Endodermal cell (in vitro differentiated cells): Measurements from ENCODE around the gene AP1AR. TPM values are rescaled to one million over a fixed set of nuclear protein-coding genes. Genes with fewer than 3 reads are reported as not detected.

Experiments used
- DNase-seq: peaks from one replicate; pipeline ENCODE4 v3.0.0-alpha.2; 2017
- H3K27ac ChIP-seq: 2 replicates; pipeline ENCODE4 v1.5.1; 2013; ENCODE audit warnings: mild to moderate bottlenecking, low read depth, low read length, moderate library complexity
- H3K27me3 ChIP-seq: 2 replicates; pipeline ENCODE4 v1.6.1; 2013; ENCODE audit warnings: mild to moderate bottlenecking, low read length, moderate library complexity; ENCODE audit not compliant: insufficient read depth, control insufficient read depth, poor library complexity, severe bottlenecking
- H3K36me3 ChIP-seq: 2 replicates; pipeline ENCODE4 v1.7.0; 2013; ENCODE audit warnings: mild to moderate bottlenecking, low read length, moderate library complexity; ENCODE audit not compliant: control insufficient read depth, insufficient read depth
- H3K4me1 ChIP-seq: one replicate; pipeline ENCODE4 v1.7.0; 2013; ENCODE audit warnings: low read length; ENCODE audit not compliant: control insufficient read depth, insufficient read depth
- H3K4me3 ChIP-seq: 2 replicates; pipeline ENCODE4 v1.5.1; 2013; ENCODE audit warnings: mild to moderate bottlenecking, low read length, moderate library complexity
- H3K9ac ChIP-seq: 2 replicates; pipeline ENCODE4 v1.6.1; 2013; ENCODE audit warnings: mild to moderate bottlenecking, low read length, moderate library complexity; ENCODE audit not compliant: poor library complexity, severe bottlenecking; ENCODE audit errors: extremely low read depth
- H3K9me3 ChIP-seq: 2 replicates; pipeline ENCODE4 v1.6.1; 2013; ENCODE audit warnings: mild to moderate bottlenecking, low read length, moderate library complexity; ENCODE audit not compliant: control insufficient read depth
- H3K27ac Mint-ChIP-seq: 2 replicates; pipeline ENCODE4 v1.8.0; 2020; ENCODE audit warnings: mixed read lengths
- H3K27me3 Mint-ChIP-seq: 2 replicates; pipeline ENCODE4 v1.8.0; 2021; ENCODE audit warnings: mild to moderate bottlenecking, mixed read lengths; ENCODE audit not compliant: insufficient read depth
- H3K36me3 Mint-ChIP-seq: 2 replicates; pipeline ENCODE4 v1.8.0; 2020; ENCODE audit warnings: low read depth, mixed read lengths
- H3K4me1 Mint-ChIP-seq: 2 replicates; pipeline ENCODE4 v1.8.0; 2020; ENCODE audit warnings: mixed read lengths
- H3K4me3 Mint-ChIP-seq: 2 replicates; pipeline ENCODE4 v1.8.0; 2020; ENCODE audit warnings: mild to moderate bottlenecking, moderate library complexity, mixed read lengths
- H3K9me3 Mint-ChIP-seq: 2 replicates; pipeline ENCODE4 v1.8.0; 2020; ENCODE audit warnings: mild to moderate bottlenecking, mixed read lengths
- WGBS, 2 experiments: methylation state at CpG; one replicate each; pipeline versions ENCODE4 v1.1.5 to v1.1.7; 2013; ENCODE audit warnings: missing lambda C conversion rate in 2 of 2, mixed read lengths in 1 of 2; ENCODE audit not compliant: insufficient coverage in 1 of 2, insufficient read length in 1 of 2; 5-methylcytosine and 5-hydroxymethylcytosine counted together
- total RNA-seq, 2 donors: library from RNA; stranded (reverse); fragmentation: NEBNext Ultra II Directional in 1 of 2; extraction: Animal tissue kit (Norgen Biotek cat#: 25700) in 1 of 2; gene quantifications; 2 replicates in 1 of 2; 3 replicates in 1 of 2; pipeline ENCODE4 v1.2.1, GENCODE V29; 2021
- TF ChIP-seq, protein P1 (sequence below): fragments of 200-600 bp; sonication (generic); conservative IDR thresholded peaks from 2 replicates; pipeline ENCODE4 v1.5.0; 2021; ENCODE audit warnings: antibody characterized with exemption, mild to moderate bottlenecking

The AP1AR gene
- total RNA-seq, 2 donors from 2014 or later = 22.7 to 24.8 TPM

DNA sequence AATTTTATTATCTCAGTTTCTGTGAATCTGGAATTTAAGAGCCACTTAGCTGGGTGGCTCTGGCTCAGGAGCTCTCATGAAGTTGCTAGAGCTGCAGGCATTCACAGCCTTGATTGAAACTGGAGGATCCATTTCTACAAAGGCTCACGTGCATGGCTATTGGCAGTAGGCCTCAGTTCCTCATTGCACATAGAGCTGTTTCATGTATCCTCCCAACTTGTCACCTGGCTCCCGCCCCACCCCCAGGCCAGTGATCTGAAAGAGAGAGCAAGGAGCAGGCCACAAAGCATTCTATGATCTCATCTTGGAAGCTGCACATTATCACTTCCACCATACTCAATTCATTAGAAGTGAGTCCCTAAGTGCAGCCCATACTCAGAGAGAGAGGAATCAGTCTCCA, 18.5 kb upstream of the AP1AR start:
- Mint-ChIP-seq H3K4me1 (no peaks in the 10 kb centered on the region), H3K27me3 (peaks cover 2% of the 10 kb centered on the region), H3K27ac (no peak overlapping the region), H3K4me3 (no peak overlapping the region), H3K9me3 (peaks cover 10% of the 10 kb centered on the region), H3K36me3 (no peaks in the 10 kb centered on the region)
- TF ChIP-seq, protein P1, sequence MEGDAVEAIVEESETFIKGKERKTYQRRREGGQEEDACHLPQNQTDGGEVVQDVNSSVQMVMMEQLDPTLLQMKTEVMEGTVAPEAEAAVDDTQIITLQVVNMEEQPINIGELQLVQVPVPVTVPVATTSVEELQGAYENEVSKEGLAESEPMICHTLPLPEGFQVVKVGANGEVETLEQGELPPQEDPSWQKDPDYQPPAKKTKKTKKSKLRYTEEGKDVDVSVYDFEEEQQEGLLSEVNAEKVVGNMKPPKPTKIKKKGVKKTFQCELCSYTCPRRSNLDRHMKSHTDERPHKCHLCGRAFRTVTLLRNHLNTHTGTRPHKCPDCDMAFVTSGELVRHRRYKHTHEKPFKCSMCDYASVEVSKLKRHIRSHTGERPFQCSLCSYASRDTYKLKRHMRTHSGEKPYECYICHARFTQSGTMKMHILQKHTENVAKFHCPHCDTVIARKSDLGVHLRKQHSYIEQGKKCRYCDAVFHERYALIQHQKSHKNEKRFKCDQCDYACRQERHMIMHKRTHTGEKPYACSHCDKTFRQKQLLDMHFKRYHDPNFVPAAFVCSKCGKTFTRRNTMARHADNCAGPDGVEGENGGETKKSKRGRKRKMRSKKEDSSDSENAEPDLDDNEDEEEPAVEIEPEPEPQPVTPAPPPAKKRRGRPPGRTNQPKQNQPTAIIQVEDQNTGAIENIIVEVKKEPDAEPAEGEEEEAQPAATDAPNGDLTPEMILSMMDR = no peak
- Histone ChIP-seq H3K4me3 (no peak overlapping the region), H3K27me3 (no peaks in the 10 kb centered on the region), H3K4me1 (no peaks in the 10 kb centered on the region), H3K36me3 (no peaks in the 10 kb centered on the region), H3K9ac (no peak overlapping the region), H3K27ac (no peak overlapping the region), H3K9me3 (peaks cover 8% of the 10 kb centered on the region)
- DNase-seq = no peak
- 85 to 88% methylated on average over 1 to 2 of the region's 2 CpGs for WGBS, 2 experiments

DNA sequence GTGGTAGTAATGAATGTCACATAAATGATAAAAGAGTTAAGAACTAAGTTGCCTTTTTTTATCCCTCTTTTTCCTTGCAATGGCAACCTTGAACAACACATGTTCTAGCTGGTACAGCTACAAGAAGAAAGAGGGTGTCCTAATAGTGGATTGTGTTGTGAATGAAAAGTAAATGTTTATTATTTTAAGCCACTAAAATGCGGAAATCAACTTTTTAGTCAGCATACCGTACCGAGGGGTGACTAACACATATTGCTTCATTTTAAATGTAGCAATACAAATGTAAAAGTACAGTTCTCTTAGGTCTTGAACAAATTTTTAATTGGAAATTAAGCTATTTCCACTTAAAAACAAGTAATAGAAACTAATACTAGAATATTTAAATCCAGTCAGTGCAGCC, 17.7 kb upstream of the AP1AR start:
- Mint-ChIP-seq H3K27ac (no peak overlapping the region), H3K4me3 (no peak overlapping the region), H3K4me1 (no peaks in the 10 kb centered on the region), H3K27me3 (peaks cover 2% of the 10 kb centered on the region), H3K36me3 (no peaks in the 10 kb centered on the region), H3K9me3 (peaks cover 10% of the 10 kb centered on the region)
- H3K27me3 ChIP-seq = no peaks in the 10 kb centered on the region
- H3K36me3 ChIP-seq = no peaks in the 10 kb centered on the region
- no peak overlapping the region for H3K27ac ChIP-seq
- DNase-seq = no peak
- WGBS, 2 experiments = 94% methylated on average over 3 of the region's 3 CpGs; no CpG with 5 or more reads in 1 of the 2 experiments
- H3K4me1 ChIP-seq = no peaks in the 10 kb centered on the region
- H3K9ac ChIP-seq = no peak overlapping the region
- no peak overlapping the region for H3K4me3 ChIP-seq
- TF ChIP-seq, protein P1 = no peak
- peaks cover 8% of the 10 kb centered on the region for H3K9me3 ChIP-seq

DNA sequence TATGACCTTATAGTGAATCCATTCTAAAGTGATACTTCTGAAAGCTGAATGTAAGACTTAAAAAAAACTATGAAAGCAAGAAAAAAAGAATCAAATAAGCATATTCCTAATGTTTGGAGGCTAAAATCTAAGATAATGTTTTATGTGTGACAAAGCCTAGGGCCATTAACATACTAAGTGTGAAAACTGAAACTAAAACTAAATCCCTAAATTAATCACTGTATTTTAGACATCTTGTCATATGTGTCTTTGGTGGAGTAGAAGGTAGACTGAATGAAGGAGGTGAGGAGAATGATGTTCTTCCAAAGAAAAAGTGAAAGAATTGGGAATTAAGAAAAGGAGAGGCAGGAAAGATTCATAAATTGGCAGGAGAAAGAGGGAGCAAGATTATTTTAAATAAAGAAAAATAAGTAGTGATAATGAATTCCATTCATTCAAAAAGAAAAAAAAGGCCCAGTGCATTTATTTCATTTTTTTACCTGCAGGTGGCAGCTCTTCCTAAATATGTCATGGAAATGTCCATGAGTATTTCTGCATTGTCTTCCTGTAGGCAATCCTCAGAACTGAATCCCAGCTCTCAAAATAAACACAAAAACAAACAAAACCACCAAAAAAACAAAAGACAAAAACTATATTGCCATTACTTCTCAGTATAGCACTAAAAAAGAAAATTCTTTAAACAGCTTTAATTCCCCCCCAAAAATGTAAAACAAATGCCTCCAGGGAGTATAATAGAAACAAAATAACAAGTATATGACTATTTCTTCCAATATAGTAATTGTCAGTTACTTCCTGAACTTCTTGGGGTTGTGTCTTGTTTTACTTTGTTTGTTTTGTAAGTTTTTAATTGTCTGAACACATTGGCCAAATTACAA, 17.0 kb upstream of the AP1AR start:
- Mint-ChIP-seq H3K4me3 (no peak overlapping the region), H3K4me1 (no peaks in the 10 kb centered on the region), H3K27me3 (peaks cover 2% of the 10 kb centered on the region), H3K27ac (no peak overlapping the region), H3K36me3 (no peaks in the 10 kb centered on the region), H3K9me3 (peaks cover 10% of the 10 kb centered on the region)
- Histone ChIP-seq H3K27me3 (no peaks in the 10 kb centered on the region), H3K4me3 (no peak overlapping the region), H3K4me1 (no peaks in the 10 kb centered on the region), H3K9me3 (peaks cover 8% of the 10 kb centered on the region), H3K27ac (no peak overlapping the region), H3K9ac (no peak overlapping the region), H3K36me3 (no peaks in the 10 kb centered on the region)
- TF ChIP-seq, protein P1 = peak; percentile 51
- DNase-seq = no peak
